ENCODE measurements around the gene PLEKHG1. TPM values are rescaled to one million over a fixed set of nuclear protein-coding genes. Genes with fewer than 3 reads are reported as not detected.

Gene PLEKHG1
- polyA plus RNA-seq, 2 of the 4 experiments (the other 2 are of a cell fraction), result 0.17 to 0.93 TPM

GRCh38 chr6:150640556-150641209 lies 41.0 kb downstream of the PLEKHG1 start:
- WGBS (ENCODE audit: missing lambda C conversion rate), result 75% methylated on average over 7 of the region's 7 CpGs

GRCh38 chr6:150641398-150642139 lies 41.9 kb downstream of the PLEKHG1 start:
- no peak for DNase-seq (ENCODE audit: low read depth in 1 of 2, low spot score in 1 of 2)
- FAIRE-seq, result no peak
- ChIA-PET CTCF (no interaction called here), POLR2A (no interaction called here)
- Histone ChIP-seq H3K9me3 (no peaks in the 10 kb centered on the region), H3K4me3 (no peak overlapping the region), H3K4me1 (no peaks in the 10 kb centered on the region), H3K27ac (no peak overlapping the region), H3K4me2 (no peak overlapping the region)
- TF ChIP-seq RAD21 (conservative IDR thresholded peaks at IDR 0.05 in 1 of 2, IDR thresholded peaks at IDR 0.05 in 1 of 2), result no peak
- no peak for TF ChIP-seq RARB (CRISPR knock-in tag; IDR thresholded peaks at IDR 0.05)
- no peak for TF ChIP-seq FOSB (CRISPR knock-in tag; IDR thresholded peaks at IDR 0.05)
- TF ChIP-seq GATA3 (IDR thresholded peaks at IDR 0.05; ENCODE audit: borderline replicate concordance), result no peak
- no peak for TF ChIP-seq CEBPB (IDR thresholded peaks at IDR 0.05)
- TF ChIP-seq POLR2AphosphoS2 (conservative IDR thresholded peaks at IDR 0.05; ENCODE audit: low read length), result no peak
- TF ChIP-seq REST (IDR thresholded peaks at IDR 0.05), result no peak
- TF ChIP-seq HES2 (IDR thresholded peaks at IDR 0.05), result no peak
- no peak for TF ChIP-seq EHF (CRISPR knock-in tag; IDR thresholded peaks at IDR 0.05)
- 36% methylated on average over 6 of the region's 6 CpGs for WGBS (ENCODE audit: missing lambda C conversion rate)
- ATAC-seq, result no peak

More at GRCh38 chr6:150640556-150641209, 41.0 kb downstream of the PLEKHG1 start:
- TF ChIP-seq RAD21 (conservative IDR thresholded peaks at IDR 0.05 in 1 of 2, IDR thresholded peaks at IDR 0.05 in 1 of 2) (no peak), RARB (CRISPR knock-in tag; IDR thresholded peaks at IDR 0.05) (no peak), GATA3 (IDR thresholded peaks at IDR 0.05; ENCODE audit: borderline replicate concordance) (no peak), ZSCAN20 (CRISPR knock-in tag; IDR thresholded peaks at IDR 0.05) (no peak), PHF8 (IDR thresholded peaks at IDR 0.05; ENCODE audit: borderline replicate concordance, low read depth) (no peak), ESRRA (IDR thresholded peaks at IDR 0.05; ENCODE audit: borderline replicate concordance, low read length) (no peak)
- FAIRE-seq (no peak), ATAC-seq (no peak), DNase-seq (ENCODE audit: low read depth in 1 of 2, low spot score in 1 of 2) (no peak)
- Histone ChIP-seq H3K27ac (no peak overlapping the region), H3K4me3 (no peak overlapping the region), H3K4me2 (no peak overlapping the region), H3K4me1 (no peaks in the 10 kb centered on the region), H3K9me3 (no peaks in the 10 kb centered on the region)
- ChIA-PET CTCF (no interaction called here), POLR2A (no interaction called here)

DNA sequence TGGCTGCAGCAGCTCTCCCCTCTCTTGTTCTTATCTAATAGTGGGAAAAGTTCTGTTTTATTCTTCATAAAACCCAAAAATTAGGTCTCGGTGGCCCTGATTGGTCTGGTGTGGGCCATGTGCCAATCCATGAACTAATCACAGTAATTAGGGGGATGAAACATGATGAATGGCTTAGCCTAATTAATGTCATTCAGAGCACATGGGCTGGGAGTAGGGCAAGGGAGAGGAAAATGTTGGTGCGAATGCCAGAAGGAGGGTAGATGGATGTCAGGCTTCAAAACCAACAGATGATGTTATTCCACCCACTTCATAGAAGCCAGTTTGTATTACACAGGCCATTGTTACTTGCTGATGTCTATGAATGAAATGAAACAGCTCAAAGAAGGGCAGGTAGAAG lies 46.5 kb downstream of the PLEKHG1 start:
- DNase-seq (ENCODE audit: low read depth in 1 of 2, low spot score in 1 of 2), result no peak
- no peak for FAIRE-seq
- WGBS (ENCODE audit: missing lambda C conversion rate), result 55% methylated on average over 2 of the region's 2 CpGs
- Histone ChIP-seq H3K9me3 (no peaks in the 10 kb centered on the region), H3K4me2 (no peak overlapping the region), H3K4me1 (no peaks in the 10 kb centered on the region), H3K27ac (no peak overlapping the region), H3K4me3 (no peak overlapping the region)
- CTCF ChIA-PET, result no interaction called here
- POLR2A ChIA-PET, result no interaction called here
- no peak for ATAC-seq
- TF ChIP-seq RCOR1 (IDR thresholded peaks at IDR 0.05; ENCODE audit: low read depth, low read length) (no peak), HEYL (CRISPR knock-in tag; IDR thresholded peaks at IDR 0.05) (no peak), ZC3H11A (IDR thresholded peaks at IDR 0.05) (no peak), RFX5 (IDR thresholded peaks at IDR 0.05) (no peak), PHF8 (IDR thresholded peaks at IDR 0.05; ENCODE audit: borderline replicate concordance, low read depth) (no peak), EP300 (IDR thresholded peaks at IDR 0.05) (no peak)
- TF ChIP-seq, protein P1, sequence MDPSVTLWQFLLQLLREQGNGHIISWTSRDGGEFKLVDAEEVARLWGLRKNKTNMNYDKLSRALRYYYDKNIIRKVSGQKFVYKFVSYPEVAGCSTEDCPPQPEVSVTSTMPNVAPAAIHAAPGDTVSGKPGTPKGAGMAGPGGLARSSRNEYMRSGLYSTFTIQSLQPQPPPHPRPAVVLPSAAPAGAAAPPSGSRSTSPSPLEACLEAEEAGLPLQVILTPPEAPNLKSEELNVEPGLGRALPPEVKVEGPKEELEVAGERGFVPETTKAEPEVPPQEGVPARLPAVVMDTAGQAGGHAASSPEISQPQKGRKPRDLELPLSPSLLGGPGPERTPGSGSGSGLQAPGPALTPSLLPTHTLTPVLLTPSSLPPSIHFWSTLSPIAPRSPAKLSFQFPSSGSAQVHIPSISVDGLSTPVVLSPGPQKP (IDR thresholded peaks at IDR 0.05; ENCODE audit: low read depth, low read length), result no peak
- TF ChIP-seq, protein P2, sequence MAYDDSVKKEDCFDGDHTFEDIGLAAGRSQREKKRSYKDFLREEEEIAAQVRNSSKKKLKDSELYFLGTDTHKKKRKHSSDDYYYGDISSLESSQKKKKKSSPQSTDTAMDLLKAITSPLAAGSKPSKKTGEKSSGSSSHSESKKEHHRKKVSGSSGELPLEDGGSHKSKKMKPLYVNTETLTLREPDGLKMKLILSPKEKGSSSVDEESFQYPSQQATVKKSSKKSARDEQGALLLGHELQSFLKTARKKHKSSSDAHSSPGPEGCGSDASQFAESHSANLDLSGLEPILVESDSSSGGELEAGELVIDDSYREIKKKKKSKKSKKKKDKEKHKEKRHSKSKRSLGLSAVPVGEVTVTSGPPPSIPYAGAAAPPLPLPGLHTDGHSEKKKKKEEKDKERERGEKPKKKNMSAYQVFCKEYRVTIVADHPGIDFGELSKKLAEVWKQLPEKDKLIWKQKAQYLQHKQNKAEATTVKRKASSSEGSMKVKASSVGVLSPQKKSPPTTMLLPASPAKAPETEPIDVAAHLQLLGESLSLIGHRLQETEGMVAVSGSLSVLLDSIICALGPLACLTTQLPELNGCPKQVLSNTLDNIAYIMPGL (CRISPR knock-in tag; IDR thresholded peaks at IDR 0.05; ENCODE audit: borderline replicate concordance), result no peak
- TF ChIP-seq, protein P3, sequence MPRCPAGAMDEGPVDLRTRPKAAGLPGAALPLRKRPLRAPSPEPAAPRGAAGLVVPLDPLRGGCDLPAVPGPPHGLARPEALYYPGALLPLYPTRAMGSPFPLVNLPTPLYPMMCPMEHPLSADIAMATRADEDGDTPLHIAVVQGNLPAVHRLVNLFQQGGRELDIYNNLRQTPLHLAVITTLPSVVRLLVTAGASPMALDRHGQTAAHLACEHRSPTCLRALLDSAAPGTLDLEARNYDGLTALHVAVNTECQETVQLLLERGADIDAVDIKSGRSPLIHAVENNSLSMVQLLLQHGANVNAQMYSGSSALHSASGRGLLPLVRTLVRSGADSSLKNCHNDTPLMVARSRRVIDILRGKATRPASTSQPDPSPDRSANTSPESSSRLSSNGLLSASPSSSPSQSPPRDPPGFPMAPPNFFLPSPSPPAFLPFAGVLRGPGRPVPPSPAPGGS (IDR thresholded peaks at IDR 0.05), result no peak
